ENCODE data around the gene PACRGL.
A peak's percentile ranks its signal among the peaks of the same experiment; 100 is the strongest.
"Not testable (repeated sequence)": the region's sequence is repeated elsewhere in the genome, so short reads cannot be mapped to it uniquely, and the experiment has no call there.

Gene PACRGL

GRCh38 chr4:20723463-20723862 is 23.2 kb downstream of the PACRGL start:
- Histone ChIP-seq H3K27ac (ENCODE audit: low read depth, low read length) (no peak overlapping the region), H3K79me2 (ENCODE audit: control insufficient read depth, insufficient read depth, low read length, unreplicated experiment) (no peaks in the 10 kb centered on the region), H3K27me3 (ENCODE audit: insufficient read depth, low read length) (no peaks in the 10 kb centered on the region), H3K36me3 (ENCODE audit: insufficient read depth, low read length) (peaks cover 14% of the 10 kb centered on the region), H2AFZ (ENCODE audit: low read length, unreplicated experiment) (no peak overlapping the region), H3K4me3 (ENCODE audit: low read depth, low read length) (no peak overlapping the region), H3K4me1 (ENCODE audit: control insufficient read depth, insufficient read depth, low read length, unreplicated experiment) (peaks cover 3% of the 10 kb centered on the region)

DNA sequence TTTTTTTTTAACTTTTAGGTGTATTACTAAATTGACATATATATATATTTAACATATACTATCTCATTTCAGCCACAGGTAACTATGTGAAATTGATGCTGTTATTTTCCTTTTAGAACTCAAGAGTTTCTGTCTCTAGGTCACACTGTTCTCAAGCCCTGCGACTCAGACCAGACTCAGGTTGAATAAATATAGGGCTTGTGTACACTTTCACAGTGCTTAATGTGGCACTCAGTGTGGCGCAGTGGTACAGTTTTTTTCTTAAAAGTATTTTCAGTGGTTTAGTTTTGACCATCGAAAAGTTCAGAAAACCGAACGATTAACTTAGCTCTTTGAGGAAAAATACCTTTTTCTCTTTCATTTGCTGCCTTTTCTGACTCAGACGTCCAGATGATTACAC is 24.7 kb downstream of the PACRGL start:
- Histone ChIP-seq H3K4me1 (ENCODE audit: control insufficient read depth, insufficient read depth, low read length, unreplicated experiment) (peaks cover 3% of the 10 kb centered on the region), H3K36me3 (ENCODE audit: insufficient read depth, low read length) (peaks cover 18% of the 10 kb centered on the region), H3K27me3 (ENCODE audit: insufficient read depth, low read length) (no peaks in the 10 kb centered on the region), H3K79me2 (ENCODE audit: control insufficient read depth, insufficient read depth, low read length, unreplicated experiment) (no peaks in the 10 kb centered on the region), H3K27ac (ENCODE audit: low read depth, low read length) (no peak overlapping the region), H2AFZ (ENCODE audit: low read length, unreplicated experiment) (no peak overlapping the region), H3K4me3 (ENCODE audit: low read depth, low read length) (no peak overlapping the region)

DNA sequence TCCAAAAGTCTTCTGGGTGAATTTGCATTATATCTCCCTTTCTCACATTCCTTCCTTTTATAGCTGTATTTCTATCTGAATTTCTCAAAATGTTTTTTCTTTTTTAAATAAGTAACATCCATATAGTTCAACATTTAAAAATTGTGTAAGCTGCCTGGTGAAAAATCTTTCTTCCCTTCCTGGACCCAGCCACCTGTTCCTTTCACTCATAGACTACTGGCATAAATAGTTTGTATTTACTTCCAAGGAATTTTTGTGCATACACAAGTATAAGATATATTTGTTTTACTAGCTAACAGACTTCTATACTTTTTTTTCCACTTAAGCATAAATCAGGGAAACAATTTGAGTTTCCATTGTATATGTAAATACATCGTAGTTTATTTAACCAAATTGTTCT is 35.7 kb downstream of the PACRGL start:
- no peak overlapping the region for H2AFZ ChIP-seq (ENCODE audit: low read length, unreplicated experiment)
- H3K27ac ChIP-seq (ENCODE audit: low read depth, low read length) = no peak overlapping the region
- no peaks in the 10 kb centered on the region for H3K27me3 ChIP-seq (ENCODE audit: insufficient read depth, low read length)
- no peak overlapping the region for H3K4me3 ChIP-seq (ENCODE audit: low read depth, low read length)
- no peaks in the 10 kb centered on the region for H3K79me2 ChIP-seq (ENCODE audit: control insufficient read depth, insufficient read depth, low read length, unreplicated experiment)
- H3K36me3 ChIP-seq (ENCODE audit: insufficient read depth, low read length) = peaks cover 21% of the 10 kb centered on the region
- H3K4me1 ChIP-seq (ENCODE audit: control insufficient read depth, insufficient read depth, low read length, unreplicated experiment) = no peaks in the 10 kb centered on the region

- not testable (repeated sequence) for H3K27ac ChIP-seq (ENCODE audit: low read depth, low read length); H3K79me2 ChIP-seq (ENCODE audit: control insufficient read depth, insufficient read depth, low read length, unreplicated experiment); H2AFZ ChIP-seq (ENCODE audit: low read length, unreplicated experiment); H3K4me3 ChIP-seq (ENCODE audit: low read depth, low read length); H3K36me3 ChIP-seq (ENCODE audit: insufficient read depth, low read length); H3K4me1 ChIP-seq (ENCODE audit: control insufficient read depth, insufficient read depth, low read length, unreplicated experiment); H3K27me3 ChIP-seq (ENCODE audit: insufficient read depth, low read length)
These were observed 45.7 kb downstream of the PACRGL start for GRCh38 chr4:20746000-20746399.

GRCh38 chr4:20752641-20753040 is 52.4 kb downstream of the PACRGL start:
- H3K27me3 ChIP-seq (ENCODE audit: insufficient read depth, low read length) = no peaks in the 10 kb centered on the region
- H3K4me1 ChIP-seq (ENCODE audit: control insufficient read depth, insufficient read depth, low read length, unreplicated experiment) = no peaks in the 10 kb centered on the region
- no peak overlapping the region for H3K27ac ChIP-seq (ENCODE audit: low read depth, low read length)
- no peaks in the 10 kb centered on the region for H3K79me2 ChIP-seq (ENCODE audit: control insufficient read depth, insufficient read depth, low read length, unreplicated experiment)
- H3K36me3 ChIP-seq (ENCODE audit: insufficient read depth, low read length) = no peaks in the 10 kb centered on the region
- no peak overlapping the region for H2AFZ ChIP-seq (ENCODE audit: low read length, unreplicated experiment)
- H3K4me3 ChIP-seq (ENCODE audit: low read depth, low read length) = no peak overlapping the region

DNA sequence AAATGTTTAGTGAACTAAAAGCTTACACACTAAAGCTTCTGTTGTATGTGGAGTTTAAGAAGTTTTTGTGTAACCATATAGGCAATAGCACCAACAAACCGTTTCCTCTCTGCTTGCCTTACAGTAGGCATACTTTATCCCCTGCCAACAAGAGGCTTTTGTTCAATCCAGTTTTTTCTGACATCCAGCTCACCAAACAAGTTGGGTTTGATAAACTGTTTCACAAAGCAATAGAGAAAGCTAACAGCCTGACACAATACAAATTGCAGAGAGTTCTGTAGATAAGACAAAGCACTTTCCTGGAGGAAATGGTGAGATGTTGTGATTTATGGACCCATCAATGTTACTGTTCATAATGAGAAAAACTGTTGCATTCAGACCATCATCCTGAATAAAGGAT is 53.8 kb downstream of the PACRGL start:
- Histone ChIP-seq H3K36me3 (ENCODE audit: insufficient read depth, low read length) (no peaks in the 10 kb centered on the region), H3K27me3 (ENCODE audit: insufficient read depth, low read length) (no peaks in the 10 kb centered on the region), H3K27ac (ENCODE audit: low read depth, low read length) (no peak overlapping the region), H3K79me2 (ENCODE audit: control insufficient read depth, insufficient read depth, low read length, unreplicated experiment) (no peaks in the 10 kb centered on the region), H3K4me1 (ENCODE audit: control insufficient read depth, insufficient read depth, low read length, unreplicated experiment) (no peaks in the 10 kb centered on the region), H3K4me3 (ENCODE audit: low read depth, low read length) (no peak overlapping the region), H2AFZ (ENCODE audit: low read length, unreplicated experiment) (no peak overlapping the region)

DNA sequence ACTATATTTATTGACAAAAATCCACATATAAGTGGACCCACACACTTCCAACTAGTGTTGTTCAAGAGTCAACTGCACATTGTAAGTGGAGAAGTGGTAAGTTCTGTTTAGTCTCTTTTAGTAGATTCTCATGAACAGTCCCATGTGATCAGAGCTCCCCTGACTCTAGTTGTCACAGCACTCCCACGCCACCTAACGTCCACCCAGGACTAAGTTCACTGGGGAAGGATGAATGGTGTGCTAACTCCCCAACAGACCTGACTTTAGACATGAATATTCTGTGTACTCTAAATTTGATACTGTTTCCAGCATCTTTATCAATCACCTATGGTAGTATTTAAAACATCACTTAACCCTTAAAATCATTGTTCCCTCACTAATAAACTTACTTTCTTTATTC is 59.8 kb downstream of the PACRGL start:
- no peak overlapping the region for H3K27ac ChIP-seq (ENCODE audit: low read depth, low read length)
- no peak overlapping the region for H2AFZ ChIP-seq (ENCODE audit: low read length, unreplicated experiment)
- no peaks in the 10 kb centered on the region for H3K79me2 ChIP-seq (ENCODE audit: control insufficient read depth, insufficient read depth, low read length, unreplicated experiment)
- H3K36me3 ChIP-seq (ENCODE audit: insufficient read depth, low read length) = no peaks in the 10 kb centered on the region
- H3K4me3 ChIP-seq (ENCODE audit: low read depth, low read length) = no peak overlapping the region
- H3K4me1 ChIP-seq (ENCODE audit: control insufficient read depth, insufficient read depth, low read length, unreplicated experiment) = no peaks in the 10 kb centered on the region
- H3K27me3 ChIP-seq (ENCODE audit: insufficient read depth, low read length) = no peaks in the 10 kb centered on the region

- Histone ChIP-seq H3K27ac (ENCODE audit: low read depth, low read length) (no peak overlapping the region), H3K4me1 (ENCODE audit: control insufficient read depth, insufficient read depth, low read length, unreplicated experiment) (no peaks in the 10 kb centered on the region), H3K79me2 (ENCODE audit: control insufficient read depth, insufficient read depth, low read length, unreplicated experiment) (no peaks in the 10 kb centered on the region), H3K4me3 (ENCODE audit: low read depth, low read length) (no peak overlapping the region), H3K27me3 (ENCODE audit: insufficient read depth, low read length) (no peaks in the 10 kb centered on the region), H3K36me3 (ENCODE audit: insufficient read depth, low read length) (no peaks in the 10 kb centered on the region), H2AFZ (ENCODE audit: low read length, unreplicated experiment) (no peak overlapping the region)
These were observed 61.1 kb downstream of the PACRGL start for GRCh38 chr4:20761382-20761781.

GRCh38 chr4:20761826-20762225 is 61.6 kb downstream of the PACRGL start:
- no peak overlapping the region for H3K27ac ChIP-seq (ENCODE audit: low read depth, low read length)
- no peak overlapping the region for H2AFZ ChIP-seq (ENCODE audit: low read length, unreplicated experiment)
- H3K4me3 ChIP-seq (ENCODE audit: low read depth, low read length) = no peak overlapping the region
- no peaks in the 10 kb centered on the region for H3K36me3 ChIP-seq (ENCODE audit: insufficient read depth, low read length)
- no peaks in the 10 kb centered on the region for H3K4me1 ChIP-seq (ENCODE audit: control insufficient read depth, insufficient read depth, low read length, unreplicated experiment)
- H3K79me2 ChIP-seq (ENCODE audit: control insufficient read depth, insufficient read depth, low read length, unreplicated experiment) = no peaks in the 10 kb centered on the region
- H3K27me3 ChIP-seq (ENCODE audit: insufficient read depth, low read length) = no peaks in the 10 kb centered on the region

DNA sequence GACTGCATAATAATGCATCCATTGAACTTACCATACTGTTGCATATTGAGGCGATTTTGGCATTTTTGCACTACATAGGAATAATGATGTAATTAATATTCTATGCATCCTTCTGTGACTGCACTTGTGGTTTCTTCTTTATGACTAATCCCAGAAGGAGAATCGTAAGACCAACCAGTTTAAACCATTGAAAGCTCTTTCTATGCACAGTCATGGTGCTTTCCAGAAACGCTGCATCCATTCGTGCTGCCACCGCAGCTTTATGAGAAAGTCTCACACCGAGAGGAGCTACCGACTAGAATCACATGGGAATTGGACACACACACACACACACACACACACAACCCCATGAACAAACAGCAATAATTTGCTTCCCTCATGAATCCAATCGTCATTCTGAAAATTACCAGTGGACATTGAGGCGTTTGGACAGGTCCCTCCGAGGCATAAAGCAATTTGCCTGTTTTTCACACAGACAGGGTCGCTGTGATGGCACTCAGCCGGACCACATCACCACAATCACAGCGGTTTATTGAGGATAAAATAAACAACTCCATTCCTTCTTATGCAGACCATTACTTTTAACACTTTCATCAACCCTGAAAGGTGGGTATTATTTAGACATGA is 64.2 kb downstream of the PACRGL start:
- H3K4me3 ChIP-seq (ENCODE audit: low read depth, low read length) = no peak overlapping the region
- H3K4me1 ChIP-seq (ENCODE audit: control insufficient read depth, insufficient read depth, low read length, unreplicated experiment) = no peaks in the 10 kb centered on the region
- H3K79me2 ChIP-seq (ENCODE audit: control insufficient read depth, insufficient read depth, low read length, unreplicated experiment) = no peaks in the 10 kb centered on the region
- no peak overlapping the region for H2AFZ ChIP-seq (ENCODE audit: low read length, unreplicated experiment)
- no peaks in the 10 kb centered on the region for H3K36me3 ChIP-seq (ENCODE audit: insufficient read depth, low read length)
- H3K27ac ChIP-seq (ENCODE audit: low read depth, low read length) = no peak overlapping the region
- no peaks in the 10 kb centered on the region for H3K27me3 ChIP-seq (ENCODE audit: insufficient read depth, low read length)

- H3K27ac ChIP-seq (ENCODE audit: low read depth, low read length) = no peak overlapping the region
- H3K27me3 ChIP-seq (ENCODE audit: insufficient read depth, low read length) = 0 out of 2 replicates have a peak, but pooled peaks cover 5% of the 10 kb centered on the region
- H3K36me3 ChIP-seq (ENCODE audit: insufficient read depth, low read length) = no peaks in the 10 kb centered on the region
- H2AFZ ChIP-seq (ENCODE audit: low read length, unreplicated experiment) = peak overlapping the region; percentile 47
- peak overlapping the region; percentile 36; the same call in 1 of the 2 replicates for H3K4me3 ChIP-seq (ENCODE audit: low read depth, low read length)
- H3K4me1 ChIP-seq (ENCODE audit: control insufficient read depth, insufficient read depth, low read length, unreplicated experiment) = no peaks in the 10 kb centered on the region
- H3K79me2 ChIP-seq (ENCODE audit: control insufficient read depth, insufficient read depth, low read length, unreplicated experiment) = no peaks in the 10 kb centered on the region
These were observed 73.1 kb downstream of the PACRGL start for GRCh38 chr4:20773144-20773997.
